ENCODE results near the gene DLG5. TPM values are rescaled to one million over a fixed set of nuclear protein-coding genes. Genes with fewer than 3 reads are reported as not detected.
A peak's percentile ranks its signal among the peaks of the same experiment; 100 is the strongest.
"Not testable (repeated sequence)": the region's sequence is repeated elsewhere in the genome, so short reads cannot be mapped to it uniquely, and the experiment has no call there.

The DLG5 gene
- total RNA-seq, 2 donors from 2014 or later = 22.6 to 35.6 TPM

DNA sequence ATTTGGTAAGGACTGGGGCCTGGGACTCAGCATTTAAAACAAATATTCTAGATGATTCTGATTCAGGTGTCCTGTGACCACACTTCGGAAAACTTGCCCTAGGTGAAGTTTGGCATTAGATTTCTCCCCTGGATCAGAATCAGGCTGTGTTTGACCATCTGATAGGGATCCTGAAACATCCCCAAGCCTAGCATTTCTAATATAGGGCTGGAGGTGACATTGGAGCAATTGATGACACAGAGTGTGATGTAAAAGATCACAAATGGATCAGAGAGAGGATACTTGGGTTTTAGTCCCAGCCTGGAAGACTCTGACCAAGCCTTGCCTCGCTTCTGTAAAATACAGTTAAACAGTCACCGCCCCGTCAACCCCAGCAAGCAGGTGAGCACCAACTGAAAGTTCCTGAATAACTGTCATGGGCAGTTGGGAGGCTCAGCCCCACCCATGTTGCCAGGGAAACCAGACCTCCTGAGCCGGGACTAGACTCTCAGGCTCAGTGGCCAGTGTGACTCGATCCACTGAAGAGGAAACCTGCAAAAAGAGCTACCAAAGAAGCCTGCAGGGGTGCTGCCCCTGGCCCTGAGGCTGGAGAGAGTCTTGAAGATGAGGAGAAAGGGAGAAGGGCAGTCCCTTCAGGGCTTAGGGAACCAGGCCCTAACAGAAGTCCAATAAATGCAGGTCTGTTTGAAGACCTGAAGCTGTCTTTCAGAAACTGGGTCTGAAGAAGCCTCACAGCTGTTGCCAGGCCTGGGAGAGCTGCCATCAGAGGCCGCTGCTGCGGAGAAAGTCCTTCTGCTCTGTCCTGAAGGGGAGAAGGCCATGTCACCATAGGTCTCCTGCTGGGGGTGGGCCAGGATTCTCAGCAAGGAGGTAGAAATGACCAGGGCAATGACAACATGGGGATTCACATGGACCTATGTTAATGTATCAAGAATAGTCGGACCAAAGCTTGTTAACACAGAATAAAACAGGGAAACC is 162.8 kb downstream of the DLG5 start:
- DNase-seq = no peak
- Histone ChIP-seq H3K9me3 (no peaks in the 10 kb centered on the region), H3K36me3 (replicated peaks in 1 of 2; ENCODE audit: insufficient read depth in 1 of 2, low read depth in 2 of 2) (no peaks in the 10 kb centered on the region), H3K4me1 (peaks cover 4% of the 10 kb centered on the region), H3K27me3 (no peaks in the 10 kb centered on the region), H3K4me3 (no peak overlapping the region), H3K27ac (no peak overlapping the region)
- TF ChIP-seq POLR2A (IDR thresholded peaks at IDR 0.05) = no peak
- TF ChIP-seq, protein P1, sequence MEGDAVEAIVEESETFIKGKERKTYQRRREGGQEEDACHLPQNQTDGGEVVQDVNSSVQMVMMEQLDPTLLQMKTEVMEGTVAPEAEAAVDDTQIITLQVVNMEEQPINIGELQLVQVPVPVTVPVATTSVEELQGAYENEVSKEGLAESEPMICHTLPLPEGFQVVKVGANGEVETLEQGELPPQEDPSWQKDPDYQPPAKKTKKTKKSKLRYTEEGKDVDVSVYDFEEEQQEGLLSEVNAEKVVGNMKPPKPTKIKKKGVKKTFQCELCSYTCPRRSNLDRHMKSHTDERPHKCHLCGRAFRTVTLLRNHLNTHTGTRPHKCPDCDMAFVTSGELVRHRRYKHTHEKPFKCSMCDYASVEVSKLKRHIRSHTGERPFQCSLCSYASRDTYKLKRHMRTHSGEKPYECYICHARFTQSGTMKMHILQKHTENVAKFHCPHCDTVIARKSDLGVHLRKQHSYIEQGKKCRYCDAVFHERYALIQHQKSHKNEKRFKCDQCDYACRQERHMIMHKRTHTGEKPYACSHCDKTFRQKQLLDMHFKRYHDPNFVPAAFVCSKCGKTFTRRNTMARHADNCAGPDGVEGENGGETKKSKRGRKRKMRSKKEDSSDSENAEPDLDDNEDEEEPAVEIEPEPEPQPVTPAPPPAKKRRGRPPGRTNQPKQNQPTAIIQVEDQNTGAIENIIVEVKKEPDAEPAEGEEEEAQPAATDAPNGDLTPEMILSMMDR (IDR thresholded peaks at IDR 0.05) = no peak
- WGBS, 2 donors = 82 to 84% methylated on average over 9 of the region's 9 CpGs
- intact Hi-C loops (cut with DNase I) = no loop called here
- no peak for ATAC-seq

DNA sequence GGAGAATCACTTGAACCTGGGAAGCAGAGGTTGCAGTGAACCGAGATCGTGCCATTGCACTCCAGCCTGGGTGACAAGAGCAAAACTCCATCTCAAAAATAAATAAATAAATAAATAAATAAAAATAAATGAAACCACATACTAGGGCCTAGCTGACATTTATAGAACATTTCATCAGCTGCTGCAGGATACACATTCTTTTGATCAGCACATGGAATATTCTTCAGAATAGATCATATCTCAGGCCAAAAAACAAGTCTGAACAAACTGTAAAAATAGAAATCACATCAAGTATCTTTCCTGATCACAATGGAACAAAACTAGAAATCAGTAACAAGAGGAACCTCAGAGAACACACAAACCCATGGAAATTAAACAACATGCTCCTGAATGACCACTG is 168.1 kb downstream of the DLG5 start:
- H3K4me3 ChIP-seq; DNase-seq; ATAC-seq; H3K27ac ChIP-seq; H3K27me3 ChIP-seq; H3K36me3 ChIP-seq (replicated peaks in 1 of 2; ENCODE audit: insufficient read depth in 1 of 2, low read depth in 2 of 2); intact Hi-C loops (cut with DNase I); H3K9me3 ChIP-seq; H3K4me1 ChIP-seq: not testable (repeated sequence)
- WGBS, 2 donors = 85 to 91% methylated on average over 2 of the region's 2 CpGs

DNA sequence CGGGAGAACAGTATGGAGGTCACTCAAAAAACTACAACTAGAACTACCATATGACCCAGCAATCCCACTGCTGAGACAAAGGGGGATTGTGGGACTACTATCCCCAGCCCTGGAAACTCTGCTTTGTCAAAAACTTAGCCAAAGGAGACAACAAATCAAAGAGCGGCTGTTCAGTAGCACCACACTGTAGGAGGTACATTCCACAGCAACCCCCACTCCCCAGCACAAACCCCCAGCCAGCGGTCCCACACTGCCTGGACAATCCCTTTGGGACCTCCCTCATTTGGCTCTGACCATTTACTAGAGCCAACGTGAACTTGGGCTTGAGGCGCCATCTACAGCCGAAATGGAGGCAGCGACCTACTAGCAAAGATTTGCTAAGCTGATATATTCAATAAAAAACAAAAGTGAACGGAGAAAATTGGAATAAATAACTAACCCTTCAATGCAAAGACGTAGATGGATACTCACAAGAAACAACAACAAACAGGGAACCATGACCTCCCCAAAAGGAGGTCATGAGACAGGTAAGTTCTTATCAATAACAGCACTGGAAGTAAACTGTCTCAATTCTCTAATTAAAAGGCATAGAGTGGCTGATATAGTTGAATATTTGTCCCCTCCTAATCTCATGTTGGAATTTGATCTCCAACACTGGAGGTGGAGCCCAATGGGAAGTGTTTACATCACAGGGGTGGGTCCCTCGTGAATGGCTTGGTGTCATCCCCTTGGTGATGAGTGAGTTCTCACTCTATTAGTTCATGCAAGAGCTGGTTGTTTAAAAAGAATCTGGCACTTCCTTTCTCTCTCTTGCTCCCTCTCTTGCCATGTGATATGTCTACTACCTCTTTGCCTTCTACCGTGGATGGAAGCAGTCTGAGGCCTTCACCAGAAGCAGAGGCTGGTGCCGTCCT is 170.0 kb downstream of the DLG5 start:
- intact Hi-C loops (cut with DNase I) = no loop called here
- no peak for ATAC-seq
- 25 to 29% methylated on average over 12 of the region's 12 CpGs for WGBS, 2 donors
- Histone ChIP-seq H3K27me3 (no peaks in the 10 kb centered on the region), H3K27ac (no peak overlapping the region), H3K4me1 (peaks cover 8% of the 10 kb centered on the region), H3K4me3 (no peak overlapping the region), H3K9me3 (no peaks in the 10 kb centered on the region), H3K36me3 (replicated peaks in 1 of 2; ENCODE audit: insufficient read depth in 1 of 2, low read depth in 2 of 2) (no peaks in the 10 kb centered on the region)
- peak; percentile 38 to 60 (median 41) for DNase-seq
- no peak for TF ChIP-seq POLR2A (IDR thresholded peaks at IDR 0.05)
- TF ChIP-seq, protein P1 (IDR thresholded peaks at IDR 0.05) = peak; percentile 34 to 61 (median 50)

DNA sequence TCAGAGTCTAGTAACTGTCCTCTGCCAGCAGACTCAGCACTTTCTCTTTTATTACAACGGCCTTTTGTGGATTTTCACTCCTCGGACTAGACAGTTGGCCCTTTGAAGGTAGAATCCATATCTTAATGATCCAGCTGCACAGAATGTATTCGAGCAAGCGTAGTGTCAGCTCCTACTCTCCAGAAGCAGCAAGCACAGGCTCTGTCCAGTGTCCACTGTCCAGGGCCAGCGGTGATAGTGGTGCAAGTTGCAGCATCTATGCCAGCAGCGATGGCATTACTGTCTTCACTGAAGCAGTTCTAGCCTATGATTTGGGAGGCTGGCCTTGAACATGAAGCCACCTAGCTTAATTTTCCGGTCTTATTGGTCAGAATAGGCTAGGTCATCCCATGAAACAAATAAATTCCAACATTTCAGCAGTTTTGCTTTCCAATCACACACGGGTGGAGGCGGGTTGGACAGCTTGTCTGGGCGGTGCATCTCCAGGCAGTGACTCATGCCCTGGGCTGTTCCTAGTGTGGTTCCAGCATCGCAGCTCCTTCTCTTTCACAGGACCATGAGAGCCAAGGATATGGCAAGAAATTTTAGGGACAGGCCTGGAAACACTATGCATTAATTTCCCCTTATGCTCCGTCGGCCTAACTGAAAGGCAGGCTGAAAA is 180.4 kb downstream of the DLG5 start:
- DNase-seq (no peak), ATAC-seq (no peak)
- Histone ChIP-seq H3K4me3 (no peak overlapping the region), H3K9me3 (no peaks in the 10 kb centered on the region), H3K4me1 (no peaks in the 10 kb centered on the region), H3K36me3 (replicated peaks in 1 of 2; ENCODE audit: insufficient read depth in 1 of 2, low read depth in 2 of 2) (no peaks in the 10 kb centered on the region), H3K27me3 (no peaks in the 10 kb centered on the region), H3K27ac (no peak overlapping the region)
- WGBS, 2 donors = 76 to 87% methylated on average over 13 of the region's 13 CpGs
- TF ChIP-seq, protein P1 (IDR thresholded peaks at IDR 0.05) = no peak
- TF ChIP-seq POLR2A (IDR thresholded peaks at IDR 0.05) = no peak
- intact Hi-C loops (cut with DNase I) = no loop called here
